NCI-H128 (cell line): ENCODE results near the gene APBB2.

Source experiments
- DNase-seq: peaks from one replicate; lab custom pipeline; 2025; ENCODE audit not compliant: unreplicated experiment; lab: John Stamatoyannopoulos, UW

The APBB2 gene

GRCh38 chr4:40789771-40790170 is 424.6 kb downstream of the APBB2 start:
- DNase-seq, result no peak

- no peak for DNase-seq
These were observed 425.3 kb downstream of the APBB2 start for GRCh38 chr4:40789031-40789430.

GRCh38 chr4:40788331-40788730 is 426.0 kb downstream of the APBB2 start:
- no peak for DNase-seq

GRCh38 chr4:40785727-40786126 is 428.6 kb downstream of the APBB2 start:
- no peak for DNase-seq

- DNase-seq, result no peak
These were observed 431.5 kb downstream of the APBB2 start for GRCh38 chr4:40782876-40783275.

GRCh38 chr4:40778090-40778489 is 436.3 kb downstream of the APBB2 start:
- DNase-seq, result no peak

GRCh38 chr4:40769266-40769665 is 445.1 kb downstream of the APBB2 start:
- DNase-seq, result no peak

GRCh38 chr4:40763228-40763716 is 451.1 kb downstream of the APBB2 start:
- DNase-seq, result no peak
